Parathyroid adenoma (tissue), 2 donors: Measurements from ENCODE around the gene PAX6.

Source experiments
- H2AFZ ChIP-seq: fragments of 300-600 bp; sonication (generic); one replicate; pipeline ENCODE4 v1.7.0; 2017; ENCODE audit warnings: antibody characterized with exemption, mild to moderate bottlenecking
- H3K27ac ChIP-seq: fragments of 300-600 bp; sonication (generic); one replicate; pipeline ENCODE4 v1.7.0; 2017
- H3K27me3 ChIP-seq: fragments of 300-600 bp; sonication (generic); one replicate; pipeline ENCODE4 v1.7.0; 2017; ENCODE audit warnings: low read length; ENCODE audit not compliant: control insufficient read depth, insufficient read depth
- H3K36me3 ChIP-seq: fragments of 300-600 bp; sonication (generic); one replicate; pipeline ENCODE4 v1.7.0; 2017; ENCODE audit warnings: low read length; ENCODE audit not compliant: control insufficient read depth, insufficient read depth
- H3K4me1 ChIP-seq: fragments of 300-600 bp; sonication (generic); one replicate; pipeline ENCODE4 v1.7.0; 2017; ENCODE audit warnings: control low read depth
- H3K4me2 ChIP-seq: fragments of 300-600 bp; sonication (generic); one replicate; pipeline ENCODE4 v1.7.0; 2017; ENCODE audit warnings: low read length
- H3K4me3 ChIP-seq: fragments of 300-600 bp; sonication (generic); one replicate; pipeline ENCODE4 v1.7.0; 2017; ENCODE audit warnings: low read depth, low read length
- H3K79me2 ChIP-seq: fragments of 300-600 bp; sonication (generic); one replicate; pipeline ENCODE4 v1.7.0; 2017; ENCODE audit warnings: control low read depth
- H3K9ac ChIP-seq: fragments of 300-600 bp; sonication (generic); one replicate; pipeline ENCODE4 v1.7.0; 2017; ENCODE audit warnings: mild to moderate bottlenecking
- H3K9me3 ChIP-seq: fragments of 300-600 bp; sonication (generic); one replicate; pipeline ENCODE4 v1.7.0; 2017; ENCODE audit warnings: low read length; ENCODE audit not compliant: control insufficient read depth
- CTCF ChIP-seq: fragments of 300-600 bp; sonication (generic); IDR thresholded peaks from one replicate; pipeline ENCODE4 v1.7.0; 2017; ENCODE audit warnings: antibody characterized with exemption, mild to moderate bottlenecking
- donor health status: primary hyperparathyroidism.

PAX6 gene

GRCh38 chr11:31809541-31809856 is 1.6 kb downstream of the PAX6 start:
- Histone ChIP-seq H3K27me3 (peaks cover 10% of the 10 kb centered on the region), H3K79me2 (no peaks in the 10 kb centered on the region), H3K4me1 (no peaks in the 10 kb centered on the region), H3K27ac (no peak overlapping the region), H3K36me3 (no peaks in the 10 kb centered on the region), H3K9ac (no peak overlapping the region), H3K4me2 (no peak overlapping the region), H2AFZ (no peak overlapping the region), H3K4me3 (no peak overlapping the region), H3K9me3 (no peaks in the 10 kb centered on the region)
- TF ChIP-seq CTCF: no peak

GRCh38 chr11:31808721-31809540 is 2.2 kb downstream of the PAX6 start:
- peaks cover 4% of the 10 kb centered on the region for H3K27me3 ChIP-seq
- no peak overlapping the region for H3K4me2 ChIP-seq
- H3K27ac ChIP-seq: no peak overlapping the region
- no peak for TF ChIP-seq CTCF
- no peak overlapping the region for H2AFZ ChIP-seq
- no peaks in the 10 kb centered on the region for H3K9me3 ChIP-seq
- no peaks in the 10 kb centered on the region for H3K79me2 ChIP-seq
- H3K36me3 ChIP-seq: no peaks in the 10 kb centered on the region
- no peaks in the 10 kb centered on the region for H3K4me1 ChIP-seq
- no peak overlapping the region for H3K4me3 ChIP-seq
- H3K9ac ChIP-seq: no peak overlapping the region

GRCh38 chr11:31807799-31808667 is 3.1 kb downstream of the PAX6 start:
- Histone ChIP-seq H2AFZ (no peak overlapping the region), H3K4me1 (no peaks in the 10 kb centered on the region), H3K9ac (no peak overlapping the region), H3K27ac (no peak overlapping the region), H3K4me3 (no peak overlapping the region), H3K79me2 (no peaks in the 10 kb centered on the region), H3K36me3 (no peaks in the 10 kb centered on the region), H3K9me3 (no peaks in the 10 kb centered on the region), H3K27me3 (peaks cover 7% of the 10 kb centered on the region), H3K4me2 (no peak overlapping the region)
- TF ChIP-seq CTCF: no peak

DNA sequence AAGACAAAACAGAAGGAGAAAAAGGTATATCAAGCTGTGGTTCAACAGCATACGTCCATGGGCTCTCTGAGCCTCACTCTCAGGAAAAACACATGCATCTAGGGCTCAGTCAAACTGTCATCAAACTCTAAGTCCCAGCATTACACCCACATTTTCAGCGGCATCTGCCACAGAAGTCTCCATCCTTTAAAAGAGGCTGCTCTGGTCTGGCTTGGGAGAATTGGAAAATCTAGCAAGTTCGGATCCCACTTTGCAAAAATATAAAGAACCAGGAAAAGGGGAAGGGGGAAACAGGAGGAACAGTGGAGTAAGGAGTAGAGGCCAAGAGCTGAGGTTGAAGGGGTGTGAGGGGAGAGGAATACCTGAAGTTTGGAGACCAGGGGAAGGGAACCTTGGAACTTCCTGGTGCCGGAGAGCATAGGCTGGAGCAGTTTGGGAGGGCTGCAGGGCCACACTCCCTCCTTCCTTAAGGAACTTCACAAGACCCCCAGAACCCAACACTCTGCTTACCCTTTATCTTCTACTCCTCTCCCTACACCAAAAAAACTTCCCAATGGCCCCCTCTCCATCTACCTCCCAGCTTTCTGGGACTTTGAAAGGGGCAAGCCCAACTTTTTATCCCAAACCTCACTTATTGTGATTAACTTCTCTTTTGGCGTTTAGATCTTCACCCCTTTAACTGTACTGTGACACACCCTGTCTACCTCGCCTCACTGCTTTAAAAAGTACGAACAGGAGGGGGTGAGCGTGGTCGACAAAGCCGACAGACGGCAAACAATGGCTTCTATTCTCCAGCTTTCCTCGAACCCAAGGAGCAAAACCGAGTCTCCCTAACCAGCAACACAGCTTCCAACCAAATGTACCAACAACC is 4.0 kb downstream of the PAX6 start:
- Histone ChIP-seq H3K4me1 (no peaks in the 10 kb centered on the region), H3K4me3 (no peak overlapping the region), H2AFZ (no peak overlapping the region), H3K27me3 (peaks cover 7% of the 10 kb centered on the region), H3K79me2 (no peaks in the 10 kb centered on the region), H3K27ac (no peak overlapping the region), H3K9me3 (no peaks in the 10 kb centered on the region), H3K36me3 (no peaks in the 10 kb centered on the region), H3K9ac (no peak overlapping the region), H3K4me2 (no peak overlapping the region)
- TF ChIP-seq CTCF: no peak
